NCI-H2196 treated with DMSO at 0.1 percent for 48 hours (cell line): ENCODE data around the gene PI4KA.
"Not testable (repeated sequence)": the region's sequence is repeated elsewhere in the genome, so short reads cannot be mapped to it uniquely, and the experiment has no call there.

Source experiments
- DNase-seq: peaks from one replicate; lab custom pipeline; 2025; ENCODE audit not compliant: unreplicated experiment; lab: John Stamatoyannopoulos, UW

Gene PI4KA

DNA sequence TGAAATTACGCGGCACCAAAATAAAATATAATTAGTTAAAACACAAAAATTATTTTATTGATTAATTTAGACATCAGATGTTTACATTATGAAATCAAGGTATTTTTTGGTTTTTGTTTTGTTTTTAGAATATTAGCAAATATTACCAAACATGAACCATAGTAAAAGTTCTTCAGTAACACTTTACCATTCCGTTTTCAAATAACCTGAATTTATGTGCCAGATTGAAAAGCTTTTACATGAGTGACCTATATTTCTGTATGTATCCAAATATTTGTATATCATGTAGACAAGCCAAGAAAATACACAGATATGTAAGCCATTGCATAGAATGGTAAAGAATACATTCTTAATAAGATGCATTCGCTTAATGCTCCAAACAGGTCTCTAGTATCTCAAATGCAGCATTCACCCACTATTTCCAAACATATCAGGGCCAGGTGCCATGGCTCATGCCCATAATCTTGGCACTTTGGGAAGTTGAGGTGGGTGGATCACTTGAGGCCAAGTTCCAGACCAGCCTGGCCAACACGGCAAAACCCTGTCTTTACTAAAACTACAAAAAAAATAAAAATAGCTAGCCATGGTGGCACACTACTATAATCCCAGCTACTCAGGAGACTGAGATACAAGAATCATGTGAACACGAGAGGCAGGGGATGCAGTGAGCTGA is 187.1 kb downstream of the PI4KA start:
- DNase-seq = no peak

DNA sequence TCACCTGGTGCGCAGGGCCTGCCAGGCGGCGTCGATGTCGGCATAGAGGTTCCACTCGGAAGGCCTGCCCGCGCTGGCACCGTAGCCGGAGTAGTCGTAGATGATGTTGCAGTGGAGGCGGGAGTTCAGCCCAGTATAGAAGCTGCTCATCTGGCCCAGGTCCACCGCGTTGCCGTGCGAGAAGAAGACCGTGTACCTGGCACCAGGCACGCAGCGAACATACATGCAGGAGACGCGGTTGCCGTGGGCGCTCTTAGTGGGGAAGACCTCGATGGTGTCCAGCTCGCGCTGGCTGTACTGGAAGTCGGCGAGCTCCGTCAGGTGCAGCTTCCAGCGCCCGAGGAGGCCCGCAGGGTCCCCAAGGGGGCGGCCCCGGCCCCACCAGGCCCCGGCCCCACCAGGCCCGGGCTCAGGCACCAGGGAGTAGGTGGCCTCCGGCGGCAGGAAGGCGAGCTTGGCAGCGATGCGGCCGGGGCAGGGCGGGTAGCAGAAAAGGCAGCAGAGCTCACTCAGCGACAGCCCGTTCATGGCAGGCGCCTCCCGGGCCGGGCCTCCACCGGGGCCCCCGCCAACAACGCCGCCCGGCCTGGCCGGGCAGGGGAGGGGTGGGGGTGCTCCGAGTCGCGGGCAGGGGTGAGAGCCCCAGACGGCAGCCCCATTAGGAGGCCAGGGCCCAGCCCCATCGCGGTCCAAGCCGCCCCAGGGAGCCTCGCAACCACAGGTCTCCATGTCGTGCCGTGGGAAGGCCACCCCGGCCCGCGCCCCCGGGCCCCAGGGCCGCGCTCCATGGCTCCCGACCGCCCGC is 188.0 kb downstream of the PI4KA start:
- DNase-seq = not testable (repeated sequence)

DNA sequence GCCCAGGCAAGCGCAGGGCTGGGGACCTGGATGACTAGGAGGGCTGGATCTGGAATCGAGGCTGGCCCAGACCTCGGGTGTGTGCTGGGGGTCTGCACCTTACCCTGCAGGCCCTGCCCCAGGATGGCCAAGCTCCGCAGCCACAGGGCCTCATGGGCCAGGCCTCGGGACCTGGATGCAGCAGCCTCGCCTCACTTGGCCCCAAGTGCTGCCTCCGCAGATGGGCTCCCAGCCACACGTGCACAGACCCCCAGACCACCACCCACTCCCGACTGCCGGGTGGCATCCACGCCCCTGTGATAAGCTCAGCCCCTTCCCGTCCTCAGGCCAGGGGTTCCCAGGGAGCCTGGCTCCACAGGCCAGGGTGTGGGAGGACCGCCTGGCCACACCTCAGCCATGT is 188.7 kb downstream of the PI4KA start:
- DNase-seq = not testable (repeated sequence)

GRCh38 chr22:20669471-20669870 is 189.1 kb downstream of the PI4KA start:
- DNase-seq = not testable (repeated sequence)

DNA sequence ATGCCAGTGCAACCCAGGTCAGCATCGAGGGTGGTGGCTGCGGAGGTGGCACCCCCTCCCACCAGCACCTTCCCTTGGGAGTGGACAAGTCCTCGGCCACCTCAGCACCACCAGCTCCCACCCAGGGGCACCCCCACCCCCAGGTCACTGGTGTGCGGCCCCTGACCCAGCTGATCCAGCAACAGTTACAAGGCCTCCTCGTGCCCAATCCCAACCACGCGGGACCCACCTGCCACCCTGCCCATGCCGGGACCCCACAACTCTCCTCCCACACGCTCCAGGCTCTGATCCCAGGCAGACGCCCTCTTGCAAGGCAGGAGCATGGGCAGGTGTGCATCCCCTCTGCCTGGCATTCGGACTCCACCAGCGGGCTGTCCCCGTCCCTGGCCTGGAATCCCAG is 189.8 kb downstream of the PI4KA start:
- DNase-seq = not testable (repeated sequence)

GRCh38 chr22:20668226-20668625 is 190.4 kb downstream of the PI4KA start:
- DNase-seq = not testable (repeated sequence)

DNA sequence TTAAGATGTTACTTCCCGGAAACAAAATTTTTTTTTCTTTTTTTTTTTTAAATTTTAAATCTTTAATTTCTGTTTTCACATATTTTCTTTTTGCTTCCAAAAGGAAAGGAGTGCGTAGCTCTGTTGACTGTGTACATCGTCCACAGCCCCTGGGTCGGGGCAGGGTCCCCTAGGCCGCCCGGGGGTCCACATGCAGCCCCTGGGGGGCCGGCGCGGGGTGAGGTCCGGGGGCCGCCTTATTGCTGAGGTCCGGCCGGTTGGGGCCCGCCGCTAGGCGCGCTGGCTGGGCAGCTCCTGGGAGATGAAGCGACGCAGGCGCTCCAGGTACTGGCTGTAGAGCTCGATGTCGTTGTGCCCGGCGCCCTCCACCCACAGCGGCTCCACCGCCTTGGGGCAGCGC is 191.1 kb downstream of the PI4KA start:
- DNase-seq = not testable (repeated sequence)

DNA sequence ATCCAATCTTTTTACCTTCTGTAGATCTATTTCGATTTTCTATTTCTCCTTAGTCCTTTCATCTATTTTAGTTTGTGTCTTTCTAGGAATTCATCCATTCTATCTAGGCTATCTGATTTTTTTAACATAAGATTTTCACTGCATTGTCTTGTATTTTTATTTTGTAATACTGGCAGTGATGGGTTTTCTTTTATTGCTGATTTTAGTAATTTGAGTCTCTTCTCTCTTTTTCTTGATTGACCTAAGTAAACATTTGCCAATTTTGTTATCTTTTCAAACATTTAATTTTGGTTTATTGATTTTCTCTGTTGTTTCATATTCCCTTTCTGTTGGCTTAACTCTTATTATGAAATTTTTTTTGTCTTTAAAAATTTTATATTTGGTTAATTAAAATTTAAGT is 192.1 kb downstream of the PI4KA start:
- no peak for DNase-seq

DNA sequence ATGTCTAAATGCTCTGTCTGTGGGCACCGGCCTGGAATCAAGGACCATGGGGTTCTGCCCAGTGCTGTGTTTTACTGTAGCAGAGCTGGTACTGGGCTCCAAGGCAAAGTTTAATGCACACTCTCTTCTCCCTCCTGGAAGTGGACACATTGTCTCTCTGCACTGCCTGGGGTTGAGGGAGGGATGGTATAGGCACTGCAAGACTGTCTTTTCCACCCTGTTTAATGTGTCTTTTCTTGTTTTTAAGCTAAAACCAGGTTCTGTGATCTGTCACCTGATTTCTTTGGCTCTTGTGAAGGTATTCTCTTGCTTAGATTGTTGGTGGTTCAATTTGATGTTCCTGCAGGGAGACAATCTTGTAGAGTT is 194.0 kb downstream of the PI4KA start:
- DNase-seq = no peak

DNA sequence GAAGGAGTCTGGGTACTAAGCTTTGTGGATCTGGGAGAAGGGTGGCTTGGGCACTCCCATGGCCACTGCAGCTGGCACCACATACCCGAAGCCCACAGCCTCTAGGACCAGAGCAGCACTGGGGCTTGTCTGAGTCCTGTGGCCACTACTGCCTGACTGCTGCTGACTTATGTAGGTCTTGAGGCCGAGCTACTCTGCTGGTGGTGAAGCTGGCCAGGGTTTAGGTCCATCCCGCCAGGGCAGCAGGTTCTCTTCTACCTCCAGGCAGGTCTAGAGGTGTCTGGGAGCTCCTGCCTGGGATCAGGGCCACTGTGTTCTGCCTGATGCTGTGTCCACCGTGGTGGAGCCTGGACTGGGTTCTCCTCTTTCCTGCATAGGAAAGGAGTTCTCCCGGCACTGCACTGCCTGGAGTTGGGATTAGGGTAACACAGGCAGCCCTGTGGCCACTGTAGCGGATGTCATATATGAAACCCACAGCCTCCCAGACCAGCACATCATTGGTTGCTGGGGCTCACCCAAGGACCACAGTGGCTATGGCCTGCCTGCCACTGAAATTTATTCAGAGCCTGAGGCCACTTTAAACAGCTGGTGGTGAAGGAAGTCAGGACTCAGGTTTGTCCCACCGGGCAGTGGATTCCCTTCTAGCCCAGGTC is 194.5 kb downstream of the PI4KA start:
- no peak for DNase-seq

DNA sequence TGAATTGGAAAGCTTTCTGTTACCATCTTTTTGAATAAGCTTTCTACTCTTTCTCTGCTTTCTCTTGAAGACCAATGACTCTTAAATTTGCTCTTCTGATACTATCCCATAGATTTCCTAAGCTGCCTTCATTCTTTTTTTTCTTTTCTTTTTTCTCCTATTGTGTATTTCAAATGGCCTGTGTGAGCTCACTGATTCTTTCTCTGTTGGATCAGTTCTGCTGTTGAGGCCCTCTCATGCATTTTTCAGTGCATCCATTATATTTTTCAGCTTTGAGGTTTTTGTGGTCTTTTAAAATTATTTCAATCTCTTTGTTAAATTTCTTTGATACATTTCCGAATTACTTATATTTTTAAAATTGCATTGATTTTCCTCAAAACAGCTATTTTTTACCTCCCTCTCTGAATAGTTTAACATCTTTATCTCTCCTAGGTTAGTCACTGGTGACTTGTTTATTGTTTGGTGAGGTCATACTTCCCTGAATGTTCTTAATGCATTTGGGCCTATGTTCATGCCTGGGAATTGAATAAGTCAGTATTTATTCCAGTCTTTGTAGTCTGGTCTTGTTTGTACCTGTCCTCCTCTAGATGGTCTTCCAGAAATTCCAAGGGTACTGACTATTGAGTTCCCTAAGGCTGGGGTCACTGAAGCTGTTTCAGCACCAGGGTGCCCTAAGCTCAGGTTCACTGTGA is 195.3 kb downstream of the PI4KA start:
- DNase-seq = no peak

DNA sequence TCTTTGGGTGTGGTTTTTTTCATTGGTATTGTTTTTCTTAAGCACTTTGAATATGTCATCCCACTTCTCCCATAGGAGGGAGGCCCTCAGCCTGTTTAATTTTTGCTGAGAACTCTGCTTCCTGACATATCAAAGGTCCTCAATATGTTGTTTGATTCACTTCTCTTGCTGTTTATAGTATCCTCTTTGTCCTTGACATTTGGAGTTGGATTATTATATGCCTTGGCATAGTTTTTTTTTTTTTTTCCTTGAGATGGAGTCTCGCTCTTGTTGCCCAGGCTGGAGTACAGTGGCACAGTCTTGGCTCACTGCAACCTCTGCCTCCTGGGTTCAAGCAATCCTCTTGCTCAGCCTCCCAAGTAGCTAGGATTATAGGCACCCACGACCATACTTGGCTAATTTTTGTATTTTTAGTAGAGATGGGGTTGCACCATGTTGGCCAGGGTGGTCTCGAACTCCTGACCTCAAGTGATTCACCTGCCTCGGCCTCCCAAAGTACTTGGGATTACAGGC is 196.0 kb downstream of the PI4KA start:
- DNase-seq = not testable (repeated sequence)

DNA sequence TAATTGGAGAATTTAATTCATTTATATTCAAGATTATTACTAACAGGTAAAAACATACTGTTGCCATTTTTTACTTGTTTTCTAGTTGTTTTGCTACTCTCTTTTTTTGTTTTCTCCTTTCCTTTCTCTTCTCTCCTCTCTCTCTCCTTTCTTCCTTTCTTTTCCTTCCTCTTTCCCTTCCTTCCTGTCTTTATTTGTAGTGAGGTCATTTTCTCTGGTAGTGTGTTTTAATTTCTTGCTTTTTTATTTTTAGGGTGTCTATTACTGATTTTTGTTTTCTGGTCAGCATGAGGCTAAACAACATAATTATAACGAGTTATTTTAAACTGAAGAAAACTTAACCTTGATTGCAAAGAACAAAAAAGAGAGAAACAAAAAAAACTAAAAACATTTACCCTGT is 197.1 kb downstream of the PI4KA start:
- no peak for DNase-seq

DNA sequence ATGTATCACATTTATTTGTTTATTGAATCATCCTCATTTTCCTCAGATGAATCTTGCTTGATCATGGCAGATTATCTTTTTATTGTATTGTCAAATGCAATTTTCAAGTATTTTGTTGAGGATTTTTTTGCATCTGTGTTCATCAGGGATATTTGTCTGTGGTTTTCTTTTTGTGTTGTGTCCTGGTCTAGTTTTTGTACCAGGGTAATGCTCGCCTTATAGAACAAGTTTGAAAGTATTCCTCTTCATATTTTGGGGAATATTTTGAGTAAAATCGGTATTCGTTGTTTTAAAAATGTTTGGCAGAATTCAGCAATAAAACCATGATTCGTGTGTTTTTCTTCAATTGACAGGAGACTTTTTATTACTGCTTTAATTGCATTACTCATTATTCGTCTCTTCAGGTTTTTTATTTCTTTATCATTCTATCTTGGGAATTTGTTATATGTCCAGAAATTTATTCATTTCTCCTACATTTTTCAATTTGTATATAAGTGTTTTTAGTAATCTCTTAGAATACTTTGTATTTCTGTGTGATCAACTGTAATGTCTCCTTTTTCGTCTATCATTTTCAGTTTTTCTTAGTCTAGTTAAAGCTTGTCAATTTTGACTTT is 198.1 kb downstream of the PI4KA start:
- no peak for DNase-seq

- no peak for DNase-seq
These were observed 198.7 kb downstream of the PI4KA start for GRCh38 chr22:20659920-20660319.

DNA sequence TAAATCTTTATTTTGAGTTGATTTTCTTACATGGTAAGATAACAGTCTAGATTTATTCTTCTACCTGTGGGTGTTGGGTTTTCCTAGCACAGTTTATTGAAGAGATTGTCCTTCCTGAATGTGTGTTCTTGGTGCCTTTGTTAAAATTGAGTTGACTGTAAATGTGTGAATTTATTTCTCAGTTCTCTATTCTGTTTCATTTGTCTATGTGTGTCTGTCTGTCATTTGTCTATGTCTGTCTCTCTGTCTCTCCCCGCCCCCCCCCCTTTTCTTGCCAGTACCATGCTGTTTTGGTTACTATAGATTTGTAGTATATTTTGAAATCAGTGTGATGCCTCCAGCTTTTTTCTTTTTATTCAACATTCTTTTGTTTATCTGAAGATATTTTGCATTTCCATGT is 199.4 kb downstream of the PI4KA start:
- no peak for DNase-seq

- no peak for DNase-seq
These were observed 200.0 kb downstream of the PI4KA start for GRCh38 chr22:20658433-20659222.

DNA sequence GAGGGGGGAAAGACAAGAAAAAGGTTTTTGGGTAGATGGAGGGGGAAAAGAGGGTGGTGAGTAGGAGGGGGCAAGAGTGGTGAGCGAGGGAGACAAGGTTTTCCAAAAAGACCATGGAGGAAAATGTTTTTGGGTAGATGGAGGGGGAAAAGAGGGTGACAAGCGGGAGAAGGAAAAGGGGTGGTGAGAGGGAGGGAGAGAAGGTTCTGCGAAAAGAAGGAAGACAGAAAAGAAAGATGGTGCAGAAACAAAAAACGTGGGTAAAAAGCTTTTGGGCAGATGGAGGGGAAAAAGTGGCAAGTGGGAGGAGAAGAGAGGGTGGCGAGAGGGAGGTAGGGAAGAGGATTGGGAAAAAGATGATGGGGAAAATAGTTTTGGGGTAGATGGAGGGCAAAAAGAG is 200.6 kb downstream of the PI4KA start:
- no peak for DNase-seq
